CD4-positive, alpha-beta T cell treated with Interleukin-6 for 4 hours (primary cell): ENCODE measurements around the gene ATP2B3.

Source experiments
- DNase-seq: peaks from one replicate; pipeline ENCODE4 v3.0.0-alpha.2; 2020; ENCODE audit warnings: mixed read lengths

ATP2B3 gene

GRCh38 chrX:153517423-153517822 is at the start of gene ATP2B3:
TSS of gene ATP2B3 (plus strand) at chrX:153517642. CDS start at chrX:153536248, 18,606 bp downstream.
- DNase-seq: no peak

DNA sequence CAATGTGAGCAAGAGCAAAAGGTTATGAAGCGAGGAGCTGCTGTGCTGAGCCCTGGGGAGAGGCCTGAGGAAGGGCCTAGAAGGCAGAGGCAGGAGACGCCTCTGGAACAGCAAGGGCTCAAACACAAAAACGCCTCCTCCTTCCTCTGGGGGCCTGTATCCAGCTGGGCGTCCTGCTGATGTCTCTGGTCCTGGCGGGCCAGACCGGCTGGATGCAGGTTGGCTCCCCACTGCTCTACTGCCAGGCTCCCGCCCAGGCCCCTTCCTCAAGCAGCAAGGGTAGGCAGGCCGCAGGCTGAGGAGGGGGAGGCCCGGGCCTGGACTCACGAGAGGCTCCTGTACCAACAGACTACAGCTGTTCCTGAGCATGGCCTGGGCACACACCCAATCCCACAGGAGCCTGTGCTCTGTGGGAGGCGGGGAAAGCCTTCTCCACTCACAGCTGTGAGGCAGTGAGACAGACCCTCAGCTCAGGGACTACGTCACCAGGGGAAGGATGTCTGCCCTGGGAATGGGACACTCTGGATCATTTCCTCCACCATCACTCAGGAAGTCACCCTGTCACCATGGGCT is 49.3 kb upstream of the ATP2B3 start:
- no peak for DNase-seq

GRCh38 chrX:153469811-153470410 is 47.5 kb upstream of the ATP2B3 start:
- peak; percentile 15 for DNase-seq

GRCh38 chrX:153470411-153471363 is 46.8 kb upstream of the ATP2B3 start, which contains the start of gene HAUS7:
TSS of gene HAUS7 (minus strand) at chrX:153470576. CDS start at chrX:153470557, 19 bp downstream.
- DNase-seq: peak; percentile 92

GRCh38 chrX:153471663-153472280 is 45.7 kb upstream of the ATP2B3 start:
- no peak for DNase-seq

- no peak for DNase-seq
These were observed 44.3 kb upstream of the ATP2B3 start for GRCh38 chrX:153473126-153473525.

- DNase-seq: no peak
These were observed 43.2 kb upstream of the ATP2B3 start for GRCh38 chrX:153474266-153474665.

GRCh38 chrX:153474718-153475117 is 42.7 kb upstream of the ATP2B3 start:
- DNase-seq: peak; percentile 79

DNA sequence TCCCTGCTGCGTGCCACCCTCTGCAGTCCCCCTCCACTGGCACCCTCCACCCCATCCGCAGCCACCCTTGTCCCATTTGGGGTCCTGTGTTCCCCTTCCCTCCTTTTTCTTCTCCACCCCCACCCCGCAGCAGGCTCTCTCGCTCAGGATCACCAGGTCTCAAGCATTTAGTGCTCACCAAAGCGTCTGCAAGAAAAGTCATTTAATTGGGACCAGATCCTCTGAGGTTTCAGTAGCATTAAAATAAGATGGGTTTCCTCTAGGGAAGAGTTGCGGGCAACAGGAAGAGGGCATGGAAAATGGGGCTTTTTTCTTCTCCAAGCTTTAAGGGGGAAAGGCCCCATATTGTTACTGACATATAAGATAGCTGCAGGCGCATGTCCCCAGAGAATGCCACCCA is 42.2 kb upstream of the ATP2B3 start:
- DNase-seq: no peak

GRCh38 chrX:153475751-153476281 is 41.6 kb upstream of the ATP2B3 start:
- no peak for DNase-seq

- no peak for DNase-seq
These were observed 40.6 kb upstream of the ATP2B3 start for GRCh38 chrX:153476666-153477363.

- no peak for DNase-seq
These were observed 40.0 kb upstream of the ATP2B3 start for GRCh38 chrX:153477364-153477857.

DNA sequence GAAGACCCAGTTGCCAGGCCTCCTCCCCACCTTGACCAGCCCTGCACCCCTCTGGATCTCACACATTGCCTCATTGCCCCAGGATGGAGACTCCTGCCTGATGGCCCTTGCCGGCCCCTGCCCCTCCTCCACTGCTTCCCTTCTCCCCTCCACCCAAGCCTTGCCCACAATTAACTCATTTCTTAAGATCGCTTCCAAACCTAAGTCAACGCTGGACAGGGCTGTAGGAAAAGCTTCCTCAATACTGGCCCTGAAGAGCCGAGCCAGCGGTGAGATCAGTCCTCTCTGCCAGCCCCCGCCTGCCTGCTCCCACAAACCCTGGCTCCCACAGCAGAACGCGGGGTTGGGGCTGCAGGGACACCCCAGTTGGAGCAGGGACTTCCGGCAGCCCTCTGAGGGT is 39.5 kb upstream of the ATP2B3 start:
- DNase-seq: no peak

DNA sequence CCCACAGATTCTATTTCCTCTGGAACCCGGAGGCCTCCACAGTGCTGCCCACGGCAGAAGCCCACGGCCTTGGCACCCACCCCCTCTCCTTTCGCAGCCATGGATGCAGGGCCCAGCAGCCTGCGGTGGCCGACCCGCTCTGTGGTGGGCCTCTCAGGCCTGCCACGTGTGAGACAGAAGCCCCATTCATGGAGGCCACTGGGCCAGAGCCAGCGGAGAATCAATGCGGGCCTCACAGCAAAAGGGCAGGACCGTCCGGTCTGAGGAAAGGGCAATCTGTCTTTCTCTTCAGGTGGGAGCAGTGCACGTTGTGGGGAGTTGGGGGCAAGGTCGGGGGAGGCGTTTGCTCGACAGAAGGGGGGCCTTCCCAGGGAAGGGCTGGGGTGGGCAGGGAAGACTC is 38.7 kb upstream of the ATP2B3 start:
- DNase-seq: no peak

GRCh38 chrX:153481043-153481442 is 36.4 kb upstream of the ATP2B3 start:
- DNase-seq: no peak

GRCh38 chrX:153482376-153483015 is 34.9 kb upstream of the ATP2B3 start:
- DNase-seq: no peak

GRCh38 chrX:153485396-153486080 is 31.9 kb upstream of the ATP2B3 start:
- no peak for DNase-seq

DNA sequence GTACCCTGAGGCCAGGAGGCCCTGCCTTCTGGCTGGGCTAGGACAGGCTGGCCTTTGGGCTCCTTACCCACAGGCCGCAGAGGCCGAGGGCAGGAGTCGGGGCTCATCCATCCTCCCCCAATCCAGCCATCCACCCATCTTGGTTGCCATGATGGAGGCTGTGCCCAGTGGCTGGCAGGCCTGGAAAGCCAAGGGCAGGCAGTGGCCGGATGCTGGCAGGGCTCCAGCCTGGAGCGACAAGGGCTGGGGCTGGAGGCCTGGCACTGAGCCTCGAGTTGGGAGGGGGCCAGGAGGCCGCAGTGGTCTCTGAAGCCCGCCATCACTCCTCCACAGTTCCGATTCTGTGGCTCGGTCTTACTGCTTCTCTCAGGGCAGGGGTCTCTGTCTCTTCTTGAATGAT is 31.3 kb upstream of the ATP2B3 start:
- no peak for DNase-seq

DNA sequence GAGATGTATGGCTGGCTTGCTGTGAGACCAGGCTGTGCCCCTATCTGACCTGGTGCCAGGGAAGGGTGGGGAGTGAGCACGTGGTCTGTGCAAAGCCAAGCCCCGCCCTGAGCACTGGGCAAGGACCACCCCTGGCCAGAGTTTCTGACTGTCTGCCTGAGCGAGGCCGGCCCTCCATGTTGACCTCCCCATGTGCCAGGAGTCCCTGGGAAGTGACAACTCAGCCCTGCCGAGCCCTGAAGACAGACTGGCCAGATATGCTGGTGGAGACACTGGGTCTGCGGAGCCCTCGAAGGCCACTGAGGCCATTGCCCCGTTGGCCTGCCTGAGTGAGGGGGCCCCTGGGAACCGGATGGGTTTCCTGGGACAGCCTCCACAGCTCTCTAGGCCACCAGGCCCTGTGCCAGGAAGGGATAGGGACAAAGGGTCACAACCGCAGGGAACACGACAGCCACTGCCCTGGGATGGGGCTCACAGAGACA is 29.8 kb upstream of the ATP2B3 start:
- DNase-seq: no peak

- DNase-seq: no peak
These were observed 29.1 kb upstream of the ATP2B3 start for GRCh38 chrX:153488231-153488914.
